Embryonic facial prominence (tissue), 1 donor: ENCODE results near the gene C10orf90.

Source experiments
- DNase-seq: peaks from one replicate; pipeline ENCODE4 v3.0.0-alpha.2; 2016; ENCODE audit errors: extremely low spot score

The C10orf90 gene

DNA sequence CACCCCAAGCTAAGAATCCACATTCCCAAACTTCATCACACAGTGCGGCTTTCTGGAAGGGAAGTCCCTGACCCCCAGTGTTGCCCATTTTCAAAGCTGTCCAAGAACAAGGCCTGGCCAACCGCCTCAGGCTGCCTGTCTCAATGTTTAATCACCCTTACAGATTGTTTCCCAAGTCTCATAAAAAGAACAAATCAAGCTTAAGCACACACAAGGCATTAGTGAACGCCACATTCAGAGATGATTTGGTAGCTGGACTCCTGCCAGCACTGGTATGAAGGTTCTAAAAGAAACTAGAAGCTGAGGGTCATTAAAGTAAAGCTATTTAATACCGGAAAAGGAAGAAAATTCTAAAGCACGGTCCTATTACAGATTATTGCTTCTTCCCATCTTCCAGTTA is 35.6 kb downstream of the C10orf90 start:
- DNase-seq: no peak

- DNase-seq: no peak
Observed at GRCh38 chr10:126634347-126634746, 36.1 kb downstream of the C10orf90 start.

DNA sequence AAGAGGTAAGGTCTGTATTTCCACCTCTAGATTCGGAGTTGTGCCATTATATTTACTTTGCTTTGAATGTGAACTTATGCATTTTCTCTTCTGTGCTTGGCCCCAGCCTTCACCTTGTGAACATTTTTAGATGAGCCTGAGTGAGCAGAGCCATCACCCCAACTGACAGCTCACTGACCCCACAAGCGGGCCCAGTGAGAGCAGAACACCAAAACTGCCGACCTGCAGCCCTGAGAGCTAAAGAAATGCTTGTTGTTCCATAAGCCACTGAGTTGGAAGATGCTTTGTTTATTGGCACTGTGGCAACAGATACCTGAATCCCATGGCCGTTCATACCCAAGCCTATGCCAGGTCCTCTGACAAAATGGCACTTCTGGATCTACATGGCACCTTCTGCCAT is 37.8 kb downstream of the C10orf90 start:
- DNase-seq: no peak

- DNase-seq: no peak
Observed at GRCh38 chr10:126629925-126630624, 40.4 kb downstream of the C10orf90 start.

- DNase-seq: no peak
Observed at GRCh38 chr10:126628746-126629145, 41.7 kb downstream of the C10orf90 start.

GRCh38 chr10:126621846-126622245 is 48.6 kb downstream of the C10orf90 start:
- DNase-seq: no peak

- DNase-seq: no peak
Observed at GRCh38 chr10:126618466-126618865, 52.0 kb downstream of the C10orf90 start.

DNA sequence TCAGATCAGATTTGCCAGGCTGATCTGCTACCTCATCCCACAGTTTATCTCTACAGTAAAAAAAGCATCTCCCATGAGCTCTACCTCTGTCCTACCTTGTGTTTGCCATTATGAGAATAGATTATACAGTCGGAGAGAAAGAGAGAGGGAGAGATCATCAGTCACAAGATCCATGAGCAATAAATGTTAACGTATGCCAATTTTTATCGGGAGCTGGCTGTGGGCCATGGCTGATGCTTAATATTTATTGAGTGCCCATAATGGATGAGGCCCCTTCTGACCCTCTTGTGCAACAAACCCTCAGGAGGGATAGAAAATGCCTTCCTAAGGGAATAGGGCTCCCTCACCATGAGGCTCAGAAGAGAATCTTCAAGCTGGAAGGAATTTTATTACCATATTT is 52.8 kb downstream of the C10orf90 start:
- DNase-seq: no peak

- no peak for DNase-seq
Observed at GRCh38 chr10:126617208-126617607, 53.3 kb downstream of the C10orf90 start.

GRCh38 chr10:126616737-126617136 is 53.8 kb downstream of the C10orf90 start:
- DNase-seq: no peak

GRCh38 chr10:126611303-126611702 is 59.2 kb downstream of the C10orf90 start:
- no peak for DNase-seq

- no peak for DNase-seq
Observed at GRCh38 chr10:126609566-126609965, 60.9 kb downstream of the C10orf90 start.

DNA sequence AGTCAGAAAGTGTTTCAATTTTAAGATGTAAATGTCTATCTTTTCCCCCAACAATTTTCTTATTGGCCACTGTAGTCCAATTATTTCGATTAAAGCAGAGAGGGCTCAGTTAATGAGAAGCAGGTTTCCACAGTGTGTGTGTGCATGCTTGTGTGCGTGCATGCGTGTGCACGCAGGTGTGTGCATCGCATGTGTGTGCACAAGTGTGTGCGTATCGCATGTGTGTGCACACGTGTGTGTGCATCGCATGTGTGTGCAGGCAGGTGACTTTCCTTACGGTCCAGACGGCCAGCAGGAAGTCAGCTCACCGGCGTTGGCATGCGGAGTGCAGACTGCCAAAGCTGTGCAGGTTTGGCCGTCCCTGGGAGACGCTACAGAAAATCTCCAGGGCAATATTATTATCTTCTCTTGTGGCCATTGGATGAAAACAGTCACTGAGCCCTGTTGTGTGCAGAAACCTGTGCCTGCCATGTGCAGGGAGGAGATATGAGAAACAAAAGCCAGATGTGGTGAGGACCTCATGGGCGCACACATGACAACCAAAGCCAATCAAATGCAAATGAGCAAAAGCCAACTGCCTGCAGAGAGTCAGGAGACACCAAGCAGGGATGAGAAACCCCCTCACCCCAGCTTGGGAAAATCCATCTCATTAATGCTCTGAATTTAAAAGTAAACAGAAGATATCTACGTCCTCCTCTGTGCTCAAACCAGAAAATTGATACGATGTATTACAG is 70.4 kb downstream of the C10orf90 start:
- DNase-seq: no peak

- DNase-seq: no peak
Observed at GRCh38 chr10:126598009-126598408, 72.5 kb downstream of the C10orf90 start.

GRCh38 chr10:126597211-126597610 is 73.3 kb downstream of the C10orf90 start:
- DNase-seq: no peak

GRCh38 chr10:126596472-126597016 is 73.9 kb downstream of the C10orf90 start:
- no peak for DNase-seq

- DNase-seq: no peak
Observed at GRCh38 chr10:126595160-126595559, 75.3 kb downstream of the C10orf90 start.

- no peak for DNase-seq
Observed at GRCh38 chr10:126593968-126594701, 76.4 kb downstream of the C10orf90 start.

DNA sequence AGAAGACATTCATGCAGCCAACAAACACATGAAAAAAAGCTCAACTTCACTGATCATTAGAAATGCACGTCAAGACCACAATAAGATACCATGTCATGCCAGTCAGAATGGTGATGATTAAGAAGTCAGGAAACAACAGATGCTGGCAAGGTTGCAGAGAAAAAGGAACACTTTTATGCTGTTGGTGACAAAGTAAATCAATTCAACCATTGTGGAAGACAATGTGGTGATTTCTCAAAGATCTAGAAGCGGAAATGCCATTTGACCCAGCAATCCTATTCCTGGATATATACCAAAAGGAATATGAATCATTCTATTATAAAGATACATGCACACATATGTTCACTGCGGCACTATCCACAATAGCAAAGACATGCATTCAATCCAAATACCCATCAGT is 77.6 kb downstream of the C10orf90 start:
- DNase-seq: no peak

DNA sequence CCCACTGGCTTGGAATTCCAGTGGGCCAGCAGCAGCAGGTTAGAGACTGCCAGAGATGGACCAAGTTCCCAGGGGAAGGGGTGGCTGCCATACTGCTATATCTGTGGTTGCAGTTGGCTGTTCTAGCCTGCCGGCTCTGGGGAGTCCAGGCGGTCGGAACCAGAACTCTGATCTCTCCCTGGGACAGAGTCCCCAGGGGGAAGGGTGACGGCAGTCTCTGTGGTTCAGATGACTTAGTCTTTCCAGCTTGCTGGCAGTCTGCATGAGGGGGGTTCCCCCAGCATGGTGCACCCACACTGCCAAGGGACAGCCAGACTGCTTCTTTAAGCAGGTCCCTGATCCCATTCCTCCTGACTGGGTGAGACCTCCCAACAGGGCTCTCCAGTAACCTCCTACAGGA is 82.5 kb downstream of the C10orf90 start:
- no peak for DNase-seq

DNA sequence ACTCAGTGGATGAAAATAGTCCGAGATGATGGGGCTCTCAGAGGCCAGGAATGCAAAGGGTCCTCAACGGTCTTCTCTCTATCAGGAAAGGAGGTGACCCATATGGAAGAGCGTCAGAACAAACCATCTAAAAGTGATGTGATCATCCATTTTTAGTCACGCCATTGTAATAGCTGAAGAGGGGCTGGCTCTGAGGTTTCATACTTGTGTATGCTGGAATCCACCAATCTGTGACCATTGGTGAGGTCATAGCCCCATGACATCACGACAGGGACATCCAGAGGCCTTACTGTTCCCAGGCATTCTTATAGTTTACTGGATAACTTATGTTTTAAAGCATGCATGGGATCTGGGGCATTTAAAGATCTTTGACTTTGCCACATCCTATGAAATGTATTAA is 83.6 kb downstream of the C10orf90 start:
- no peak for DNase-seq

GRCh38 chr10:126586128-126586527 is 84.4 kb downstream of the C10orf90 start:
- DNase-seq: no peak
